ENCODE data around the gene MBD3. TPM values are rescaled to one million over a fixed set of nuclear protein-coding genes. Genes with fewer than 3 reads are reported as not detected.

Gene MBD3
- total and polyA plus RNA-seq, 2 experiments from 2014 or later, result 27.6 to 118 TPM

DNA sequence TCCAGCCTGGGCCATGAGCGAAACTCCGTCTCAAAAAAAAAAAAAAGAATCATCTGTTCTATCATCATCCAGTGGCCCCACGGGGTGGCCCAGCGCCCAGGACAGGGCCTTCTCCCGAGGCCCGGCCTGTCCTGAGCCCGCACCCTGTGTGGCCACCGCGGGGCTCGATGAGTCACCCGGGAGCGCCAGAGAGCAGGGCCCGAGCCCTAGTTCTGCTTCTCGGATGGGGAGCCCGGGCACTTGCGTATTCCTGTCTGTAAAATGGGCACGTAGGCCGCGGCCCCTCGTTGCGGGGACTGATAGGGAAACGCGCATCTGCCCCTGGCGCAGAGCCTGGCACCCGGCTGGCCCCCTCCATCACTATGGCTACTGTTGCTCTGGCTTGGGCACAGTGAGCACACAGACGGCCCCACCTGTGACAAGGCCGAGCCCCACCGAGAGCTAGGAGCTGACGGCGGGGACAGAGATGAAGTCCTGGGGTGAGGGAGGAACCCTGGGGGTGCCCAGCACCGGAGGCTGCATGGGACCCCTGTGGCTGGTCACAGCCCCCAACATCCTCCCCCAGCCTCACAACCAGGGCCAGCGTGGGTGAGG lies 33.8 kb upstream of the MBD3 start (continued):
- TF ChIP-seq, protein P1, sequence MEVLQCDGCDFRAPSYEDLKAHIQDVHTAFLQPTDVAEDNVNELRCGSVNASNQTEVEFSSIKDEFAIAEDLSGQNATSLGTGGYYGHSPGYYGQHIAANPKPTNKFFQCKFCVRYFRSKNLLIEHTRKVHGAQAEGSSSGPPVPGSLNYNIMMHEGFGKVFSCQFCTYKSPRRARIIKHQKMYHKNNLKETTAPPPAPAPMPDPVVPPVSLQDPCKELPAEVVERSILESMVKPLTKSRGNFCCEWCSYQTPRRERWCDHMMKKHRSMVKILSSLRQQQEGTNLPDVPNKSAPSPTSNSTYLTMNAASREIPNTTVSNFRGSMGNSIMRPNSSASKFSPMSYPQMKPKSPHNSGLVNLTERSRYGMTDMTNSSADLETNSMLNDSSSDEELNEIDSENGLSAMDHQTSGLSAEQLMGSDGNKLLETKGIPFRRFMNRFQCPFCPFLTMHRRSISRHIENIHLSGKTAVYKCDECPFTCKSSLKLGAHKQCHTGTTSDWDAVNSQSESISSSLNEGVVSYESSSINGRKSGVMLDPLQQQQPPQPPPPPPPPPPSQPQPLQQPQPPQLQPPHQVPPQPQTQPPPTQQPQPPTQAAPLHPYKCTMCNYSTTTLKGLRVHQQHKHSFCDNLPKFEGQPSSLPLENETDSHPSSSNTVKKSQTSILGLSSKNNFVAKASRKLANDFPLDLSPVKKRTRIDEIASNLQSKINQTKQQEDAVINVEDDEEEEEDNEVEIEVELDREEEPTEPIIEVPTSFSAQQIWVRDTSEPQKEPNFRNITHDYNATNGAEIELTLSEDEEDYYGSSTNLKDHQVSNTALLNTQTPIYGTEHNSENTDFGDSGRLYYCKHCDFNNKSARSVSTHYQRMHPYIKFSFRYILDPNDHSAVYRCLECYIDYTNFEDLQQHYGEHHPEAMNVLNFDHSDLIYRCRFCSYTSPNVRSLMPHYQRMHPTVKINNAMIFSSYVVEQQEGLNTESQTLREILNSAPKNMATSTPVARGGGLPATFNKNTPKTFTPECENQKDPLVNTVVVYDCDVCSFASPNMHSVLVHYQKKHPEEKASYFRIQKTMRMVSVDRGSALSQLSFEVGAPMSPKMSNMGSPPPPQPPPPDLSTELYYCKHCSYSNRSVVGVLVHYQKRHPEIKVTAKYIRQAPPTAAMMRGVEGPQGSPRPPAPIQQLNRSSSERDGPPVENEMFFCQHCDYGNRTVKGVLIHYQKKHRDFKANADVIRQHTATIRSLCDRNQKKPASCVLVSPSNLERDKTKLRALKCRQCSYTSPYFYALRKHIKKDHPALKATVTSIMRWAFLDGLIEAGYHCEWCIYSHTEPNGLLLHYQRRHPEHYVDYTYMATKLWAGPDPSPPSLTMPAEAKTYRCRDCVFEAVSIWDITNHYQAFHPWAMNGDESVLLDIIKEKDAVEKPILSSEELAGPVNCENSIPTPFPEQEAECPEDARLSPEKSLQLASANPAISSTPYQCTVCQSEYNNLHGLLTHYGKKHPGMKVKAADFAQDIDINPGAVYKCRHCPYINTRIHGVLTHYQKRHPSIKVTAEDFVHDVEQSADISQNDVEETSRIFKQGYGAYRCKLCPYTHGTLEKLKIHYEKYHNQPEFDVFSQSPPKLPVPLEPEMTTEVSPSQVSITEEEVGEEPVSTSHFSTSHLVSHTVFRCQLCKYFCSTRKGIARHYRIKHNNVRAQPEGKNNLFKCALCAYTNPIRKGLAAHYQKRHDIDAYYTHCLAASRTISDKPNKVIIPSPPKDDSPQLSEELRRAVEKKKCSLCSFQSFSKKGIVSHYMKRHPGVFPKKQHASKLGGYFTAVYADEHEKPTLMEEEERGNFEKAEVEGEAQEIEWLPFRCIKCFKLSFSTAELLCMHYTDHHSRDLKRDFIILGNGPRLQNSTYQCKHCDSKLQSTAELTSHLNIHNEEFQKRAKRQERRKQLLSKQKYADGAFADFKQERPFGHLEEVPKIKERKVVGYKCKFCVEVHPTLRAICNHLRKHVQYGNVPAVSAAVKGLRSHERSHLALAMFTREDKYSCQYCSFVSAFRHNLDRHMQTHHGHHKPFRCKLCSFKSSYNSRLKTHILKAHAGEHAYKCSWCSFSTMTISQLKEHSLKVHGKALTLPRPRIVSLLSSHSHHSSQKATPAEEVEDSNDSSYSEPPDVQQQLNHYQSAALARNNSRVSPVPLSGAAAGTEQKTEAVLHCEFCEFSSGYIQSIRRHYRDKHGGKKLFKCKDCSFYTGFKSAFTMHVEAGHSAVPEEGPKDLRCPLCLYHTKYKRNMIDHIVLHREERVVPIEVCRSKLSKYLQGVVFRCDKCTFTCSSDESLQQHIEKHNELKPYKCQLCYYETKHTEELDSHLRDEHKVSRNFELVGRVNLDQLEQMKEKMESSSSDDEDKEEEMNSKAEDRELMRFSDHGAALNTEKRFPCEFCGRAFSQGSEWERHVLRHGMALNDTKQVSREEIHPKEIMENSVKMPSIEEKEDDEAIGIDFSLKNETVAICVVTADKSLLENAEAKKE (CRISPR knock-in tag; IDR thresholded peaks at IDR 0.05), result no peak

DNA sequence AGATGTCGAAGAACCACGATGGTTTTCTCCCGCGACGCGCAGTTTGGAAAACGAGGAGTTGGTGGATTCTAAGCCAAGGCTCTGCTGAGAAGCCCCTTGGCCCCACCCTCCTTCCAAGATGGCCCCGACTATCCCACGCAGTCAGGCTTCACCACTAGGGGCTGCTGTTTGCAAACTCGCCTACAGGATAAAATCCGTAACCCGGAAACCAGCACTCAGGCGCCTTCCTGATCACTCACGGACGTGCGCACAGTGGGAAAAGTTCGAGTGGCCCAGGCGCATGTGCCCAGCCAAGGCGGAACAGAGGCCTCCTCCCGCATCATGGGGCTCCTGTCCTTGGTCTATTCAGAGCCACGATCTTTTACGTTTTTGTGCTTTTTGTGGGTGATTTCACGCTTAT lies 31.8 kb upstream of the MBD3 start:
- H3K27me3 Mint-ChIP-seq (ENCODE audit: insufficient read depth, low read depth, poor library complexity), result peaks cover 20% of the 10 kb centered on the region
- no peak overlapping the region for H3K4me3 Mint-ChIP-seq
- Histone ChIP-seq H3K4me2 (no peak overlapping the region), H3K79me2 (replicated peaks; ENCODE audit: insufficient read depth) (peaks cover 9% of the 10 kb centered on the region), H3K4me1 (ENCODE audit: insufficient read depth) (no peaks in the 10 kb centered on the region), H3K36me3 (ENCODE audit: insufficient read depth) (peaks cover 11% of the 10 kb centered on the region; the same call in 1 of the 2 replicates), H3K27me3 (ENCODE audit: insufficient read depth) (no peaks in the 10 kb centered on the region), H3K4me3 (no peak overlapping the region), H4K20me1 (replicated peaks; ENCODE audit: insufficient read depth) (peaks cover 15% of the 10 kb centered on the region), H3F3A (replicated peaks; ENCODE audit: low read depth) (peaks cover 16% of the 10 kb centered on the region; the same call in 1 of the 2 replicates), H2AFZ (no peak overlapping the region), H3K9me2 (ENCODE audit: insufficient read depth) (no peaks in the 10 kb centered on the region), H3K27ac (ENCODE audit: low read depth) (no peak overlapping the region)
- peaks cover 12% of the 10 kb centered on the region for H3K4me1 Mint-ChIP-seq
- H3K9me3 Mint-ChIP-seq, result no peaks in the 10 kb centered on the region
- DNase-seq (ENCODE audit: low spot score), result peak; percentile 96
- 0 out of 2 replicates have a peak overlapping the region, but pooled peaks have one; percentile 53 for H3K27ac Mint-ChIP-seq
- peak; percentile 85 for ATAC-seq
- H3K36me3 Mint-ChIP-seq (ENCODE audit: low read depth), result peaks cover 51% of the 10 kb centered on the region
- TF ChIP-seq, protein P2, sequence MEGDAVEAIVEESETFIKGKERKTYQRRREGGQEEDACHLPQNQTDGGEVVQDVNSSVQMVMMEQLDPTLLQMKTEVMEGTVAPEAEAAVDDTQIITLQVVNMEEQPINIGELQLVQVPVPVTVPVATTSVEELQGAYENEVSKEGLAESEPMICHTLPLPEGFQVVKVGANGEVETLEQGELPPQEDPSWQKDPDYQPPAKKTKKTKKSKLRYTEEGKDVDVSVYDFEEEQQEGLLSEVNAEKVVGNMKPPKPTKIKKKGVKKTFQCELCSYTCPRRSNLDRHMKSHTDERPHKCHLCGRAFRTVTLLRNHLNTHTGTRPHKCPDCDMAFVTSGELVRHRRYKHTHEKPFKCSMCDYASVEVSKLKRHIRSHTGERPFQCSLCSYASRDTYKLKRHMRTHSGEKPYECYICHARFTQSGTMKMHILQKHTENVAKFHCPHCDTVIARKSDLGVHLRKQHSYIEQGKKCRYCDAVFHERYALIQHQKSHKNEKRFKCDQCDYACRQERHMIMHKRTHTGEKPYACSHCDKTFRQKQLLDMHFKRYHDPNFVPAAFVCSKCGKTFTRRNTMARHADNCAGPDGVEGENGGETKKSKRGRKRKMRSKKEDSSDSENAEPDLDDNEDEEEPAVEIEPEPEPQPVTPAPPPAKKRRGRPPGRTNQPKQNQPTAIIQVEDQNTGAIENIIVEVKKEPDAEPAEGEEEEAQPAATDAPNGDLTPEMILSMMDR (conservative IDR thresholded peaks at IDR 0.05; ENCODE audit: low read depth in 2 of 2), result peak; percentile 76 to 85
- TF ChIP-seq NANOG (IDR thresholded peaks at IDR 0.05; ENCODE audit: borderline replicate concordance) (no peak), REST (IDR thresholded peaks at IDR 0.05; ENCODE audit: unreplicated experiment) (no peak), ZNF114 (CRISPR knock-in tag; IDR thresholded peaks at IDR 0.05) (no peak), ZNF331 (CRISPR knock-in tag; IDR thresholded peaks at IDR 0.05; ENCODE audit: low read depth) (no peak), EZH2 (IDR thresholded peaks at IDR 0.05; ENCODE audit: low read depth, unreplicated experiment) (no peak), STAT1 (IDR thresholded peaks at IDR 0.05; ENCODE audit: unreplicated experiment) (no peak), EZH2phosphoT487 (IDR thresholded peaks at IDR 0.05; ENCODE audit: unreplicated experiment) (no peak)
